ENCODE data around the gene COL5A1.

The COL5A1 gene

GRCh38 chr9:134612309-134612708, 29.3 kb upstream of the COL5A1 start:
- H3K9me3 Mint-ChIP-seq = peaks cover 32% of the 10 kb centered on the region
- H3K27me3 Mint-ChIP-seq (ENCODE audit: low read depth) = no peaks in the 10 kb centered on the region
- no peak overlapping the region for H3K4me3 Mint-ChIP-seq
- no peak for TF ChIP-seq CTCF (IDR thresholded peaks at IDR 0.05; ENCODE audit: unreplicated experiment in 3 of 3)
- H3K4me1 Mint-ChIP-seq = peaks cover 6% of the 10 kb centered on the region
- peaks cover 10% of the 10 kb centered on the region for H3K36me3 Mint-ChIP-seq (ENCODE audit: low read depth)
- no peak overlapping the region for H3K27ac Mint-ChIP-seq

- Mint-ChIP-seq H3K36me3 (ENCODE audit: low read depth) (peaks cover 10% of the 10 kb centered on the region), H3K4me3 (no peak overlapping the region), H3K9me3 (peaks cover 32% of the 10 kb centered on the region), H3K27ac (no peak overlapping the region), H3K4me1 (peaks cover 6% of the 10 kb centered on the region), H3K27me3 (ENCODE audit: low read depth) (no peaks in the 10 kb centered on the region)
- no peak for TF ChIP-seq CTCF (IDR thresholded peaks at IDR 0.05; ENCODE audit: unreplicated experiment in 3 of 3)
These were observed 28.9 kb upstream of the COL5A1 start for GRCh38 chr9:134612715-134613114.

- H3K27me3 Mint-ChIP-seq (ENCODE audit: low read depth) = peaks cover 8% of the 10 kb centered on the region
- peaks cover 7% of the 10 kb centered on the region for H3K4me1 Mint-ChIP-seq
- H3K36me3 Mint-ChIP-seq (ENCODE audit: low read depth) = peaks cover 10% of the 10 kb centered on the region
- H3K9me3 Mint-ChIP-seq = peaks cover 32% of the 10 kb centered on the region
- no peak for TF ChIP-seq CTCF (IDR thresholded peaks at IDR 0.05; ENCODE audit: unreplicated experiment in 3 of 3)
- H3K4me3 Mint-ChIP-seq = no peak overlapping the region
- no peak overlapping the region for H3K27ac Mint-ChIP-seq
These were observed 27.3 kb upstream of the COL5A1 start for GRCh38 chr9:134614256-134614655.

GRCh38 chr9:134616341-134616740, 25.3 kb upstream of the COL5A1 start:
- Mint-ChIP-seq H3K36me3 (ENCODE audit: low read depth) (peaks cover 10% of the 10 kb centered on the region), H3K27me3 (ENCODE audit: low read depth) (peaks cover 8% of the 10 kb centered on the region), H3K4me1 (peaks cover 7% of the 10 kb centered on the region), H3K9me3 (peaks cover 25% of the 10 kb centered on the region), H3K27ac (no peak overlapping the region), H3K4me3 (no peak overlapping the region)
- TF ChIP-seq CTCF (IDR thresholded peaks at IDR 0.05; ENCODE audit: unreplicated experiment in 3 of 3) = no peak

GRCh38 chr9:134617246-134617645, 24.4 kb upstream of the COL5A1 start:
- H3K4me1 Mint-ChIP-seq = peaks cover 7% of the 10 kb centered on the region
- H3K27me3 Mint-ChIP-seq (ENCODE audit: low read depth) = peaks cover 8% of the 10 kb centered on the region
- peaks cover 6% of the 10 kb centered on the region for H3K36me3 Mint-ChIP-seq (ENCODE audit: low read depth)
- no peak overlapping the region for H3K27ac Mint-ChIP-seq
- peaks cover 18% of the 10 kb centered on the region for H3K9me3 Mint-ChIP-seq
- TF ChIP-seq CTCF (IDR thresholded peaks at IDR 0.05; ENCODE audit: unreplicated experiment in 3 of 3) = no peak
- no peak overlapping the region for H3K4me3 Mint-ChIP-seq

GRCh38 chr9:134617836-134618162, 23.8 kb upstream of the COL5A1 start:
- peaks cover 13% of the 10 kb centered on the region for H3K9me3 Mint-ChIP-seq
- peaks cover under 1% of the 10 kb centered on the region for H3K36me3 Mint-ChIP-seq (ENCODE audit: low read depth)
- H3K4me3 Mint-ChIP-seq = no peak overlapping the region
- H3K27ac Mint-ChIP-seq = peak overlapping the region in 1 of 3 experiments; percentile 17
- H3K4me1 Mint-ChIP-seq = peaks cover 7% of the 10 kb centered on the region
- TF ChIP-seq CTCF (IDR thresholded peaks at IDR 0.05; ENCODE audit: unreplicated experiment in 3 of 3) = no peak
- peaks cover 8% of the 10 kb centered on the region for H3K27me3 Mint-ChIP-seq (ENCODE audit: low read depth)

Data from nephron (organoid).